Mammary epithelial cell (primary cell): ENCODE measurements around the gene PLXNA4.

Source experiments
- CTCF ChIP-seq, 2 donors: IDR thresholded peaks in 1 of 2; conservative IDR thresholded peaks in 1 of 2; 2 replicates each; pipeline ENCODE4 v1.5.1; 2011 to 2012; ENCODE audit warnings: inconsistent platforms in 2 of 2, low read length in 2 of 2, mild to moderate bottlenecking in 2 of 2, control low read depth in 1 of 2, low read depth in 1 of 2; ENCODE audit not compliant: insufficient read depth in 1 of 2; ENCODE audit errors: extremely low read depth in 1 of 2
- EZH2 ChIP-seq: IDR thresholded peaks from 2 replicates; pipeline ENCODE4 v1.6.1; 2012; ENCODE audit warnings: low read length, inconsistent platforms, borderline replicate concordance

- TF ChIP-seq CTCF (conservative IDR thresholded peaks at IDR 0.05 in 1 of 2, IDR thresholded peaks at IDR 0.05 in 1 of 2; ENCODE audit: extremely low read depth in 1 of 2, insufficient read depth in 1 of 2, low read depth in 1 of 2, low read length in 2 of 2) (no peak), EZH2 (no peak)
Measured at GRCh38 chr7:132226957-132227290, 349.3 kb downstream of the PLXNA4 start.
